ENCODE results near the gene TCHHL1.
A peak's percentile ranks its signal among the peaks of the same experiment; 100 is the strongest.

TCHHL1 gene

DNA sequence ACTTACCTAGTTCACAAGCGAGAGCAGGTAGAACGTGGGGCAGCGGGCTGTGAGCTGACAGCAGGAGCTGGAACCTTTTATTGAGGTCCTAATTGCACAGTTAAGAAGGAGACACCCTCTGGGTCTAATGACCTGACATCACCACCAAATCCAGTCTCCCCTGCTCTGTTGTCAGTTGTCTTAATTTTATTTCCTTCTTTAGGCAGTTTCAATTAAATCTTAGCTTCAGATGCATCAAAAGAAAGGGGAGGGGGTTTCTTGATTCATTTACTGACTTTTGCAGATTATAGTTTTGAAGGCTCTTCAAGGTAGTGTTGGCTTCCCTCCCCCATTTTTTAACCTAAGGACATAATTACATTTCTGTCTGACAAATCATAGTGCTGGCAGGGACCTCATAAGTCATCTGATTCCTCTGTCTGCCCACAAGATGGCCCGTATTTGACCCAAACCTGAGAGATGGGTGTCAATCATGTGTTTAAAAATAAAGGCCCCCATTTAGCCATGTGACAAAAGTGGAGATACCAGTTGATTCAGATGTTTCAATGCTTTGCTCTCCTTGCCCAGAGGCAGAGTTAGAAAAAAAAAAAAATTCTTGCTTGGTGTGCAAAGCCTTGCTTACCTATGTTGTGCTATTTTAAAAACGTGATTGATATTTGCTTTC is at the start of gene TCHHL1:
TCHHL1 (minus strand) TSS at position 51 of the 661 bp plus-strand sequence. CDS start 921 bp downstream, outside the sequence.
- DNase-seq: no peak

- no peak for DNase-seq
These were observed 48.4 kb upstream of the TCHHL1 start for GRCh38 chr1:152137215-152137614.

GRCh38 chr1:152130186-152130585 is 41.3 kb upstream of the TCHHL1 start:
- no peak for DNase-seq

DNA sequence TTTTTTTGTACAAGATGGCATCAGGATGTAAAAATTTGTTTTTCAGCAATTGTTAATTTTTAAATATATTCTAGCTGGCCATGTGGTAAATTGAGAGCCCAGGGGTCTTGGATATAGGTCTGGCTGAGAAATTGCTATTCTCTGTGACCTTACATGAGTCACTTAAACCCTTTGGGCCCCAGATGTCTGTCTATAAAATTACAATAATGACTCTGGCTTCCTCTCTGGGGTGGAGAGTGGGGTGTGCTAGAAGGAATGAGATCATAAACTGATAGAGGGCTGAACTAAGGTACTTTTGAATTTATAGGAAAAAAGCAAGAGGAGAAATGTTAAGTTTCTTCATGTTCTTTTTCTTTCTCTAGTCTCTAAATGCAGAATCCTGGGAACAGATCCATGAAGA is 38.8 kb upstream of the TCHHL1 start:
- no peak for DNase-seq

GRCh38 chr1:152125834-152126443 is 37.1 kb upstream of the TCHHL1 start:
- no peak for DNase-seq

GRCh38 chr1:152118915-152119314 is 30.1 kb upstream of the TCHHL1 start:
- DNase-seq: no peak

- no peak for DNase-seq
These were observed 26.5 kb upstream of the TCHHL1 start, which contains the start of gene TCHH for GRCh38 chr1:152115344-152115743. Gene TCHH (minus strand): TSS chr1:152115444. CDS start chr1:152114080, 1,364 bp downstream.

DNA sequence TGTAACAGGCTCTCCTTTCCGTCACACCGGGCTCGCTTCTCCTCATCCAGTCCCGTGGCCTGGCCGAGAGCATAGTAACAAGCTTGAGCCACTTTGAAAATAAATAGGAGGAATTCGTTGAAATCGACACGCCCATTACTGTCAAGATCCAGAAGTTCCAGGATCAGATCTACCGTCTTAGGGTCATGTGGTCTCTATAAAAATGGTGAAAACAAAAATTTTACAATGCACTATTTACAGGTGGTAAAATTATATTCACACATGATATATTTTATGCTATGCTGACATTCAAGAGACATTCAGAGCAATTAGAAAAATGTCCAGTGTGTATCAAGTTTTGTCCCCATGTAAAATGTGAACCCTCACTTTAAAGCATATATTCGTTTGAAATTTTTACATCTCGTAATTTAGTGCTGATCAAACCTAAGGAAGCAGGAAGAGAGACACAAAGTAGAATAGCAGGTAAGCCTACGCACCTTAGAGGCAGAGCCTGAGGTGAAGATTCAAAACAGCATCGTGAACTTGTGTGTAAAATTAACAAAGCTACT is 24.1 kb upstream of the TCHHL1 start:
- no peak for DNase-seq

- DNase-seq: peak; percentile 73
These were observed 23.4 kb upstream of the TCHHL1 start for GRCh38 chr1:152112101-152112884.

DNA sequence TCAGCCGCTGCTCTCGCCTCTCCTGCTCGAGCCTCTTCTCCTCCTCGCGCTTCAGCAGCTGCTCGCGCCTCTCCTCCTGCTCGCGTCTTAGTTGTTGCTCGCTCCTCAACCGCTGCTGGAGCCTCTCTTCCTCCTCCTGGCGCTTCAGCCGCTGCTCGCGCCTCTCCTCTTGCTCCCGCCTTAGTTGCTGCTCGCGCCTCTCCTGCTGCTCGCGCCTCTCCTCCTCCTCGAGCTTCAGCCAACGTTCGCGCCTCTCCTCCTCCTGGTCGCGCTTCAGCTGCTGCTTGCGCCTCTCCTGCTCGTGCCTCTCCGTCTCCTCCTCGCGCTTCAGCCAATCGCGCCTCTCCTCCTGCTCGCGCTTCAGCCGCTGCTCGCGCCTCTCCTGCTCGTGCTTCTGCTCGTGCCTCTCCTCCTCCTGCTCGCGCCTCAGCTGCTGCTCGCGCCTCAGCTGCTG is 22.7 kb upstream of the TCHHL1 start:
- DNase-seq: peak; percentile 90

DNA sequence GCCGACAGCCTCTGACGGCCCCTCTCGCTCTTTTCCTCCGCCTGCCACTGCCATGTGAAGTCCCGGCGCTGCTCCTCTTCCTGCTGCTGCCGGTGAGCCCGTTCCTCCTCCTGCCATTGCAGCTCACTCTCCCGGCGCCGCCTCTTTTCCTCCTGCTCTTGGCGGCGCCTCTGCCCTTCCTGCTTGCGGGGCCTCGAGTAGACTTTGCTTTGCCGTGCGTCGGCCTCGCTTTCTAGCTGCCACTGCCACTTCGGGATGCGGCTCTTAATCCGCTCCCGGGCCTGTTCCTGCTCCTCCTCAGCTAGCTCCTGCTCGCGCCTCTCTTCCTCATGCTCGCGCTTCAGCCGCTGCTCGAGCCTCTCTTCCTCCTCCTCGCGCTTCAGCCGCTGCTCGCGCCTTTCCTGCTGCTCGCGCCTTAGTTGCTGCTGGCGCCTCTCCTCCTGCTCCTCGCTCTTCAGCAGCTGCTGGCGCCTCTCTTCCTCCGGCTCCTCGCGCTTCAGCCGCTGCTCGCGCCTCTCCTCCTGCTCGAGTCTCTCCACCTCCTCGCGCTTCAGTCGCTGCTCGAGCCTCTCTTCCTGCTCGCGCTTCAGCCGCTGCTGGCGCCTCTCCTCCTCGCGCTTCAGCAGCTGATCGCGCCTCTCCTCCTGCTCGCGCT is 22.1 kb upstream of the TCHHL1 start:
- peak; percentile 89 for DNase-seq

DNA sequence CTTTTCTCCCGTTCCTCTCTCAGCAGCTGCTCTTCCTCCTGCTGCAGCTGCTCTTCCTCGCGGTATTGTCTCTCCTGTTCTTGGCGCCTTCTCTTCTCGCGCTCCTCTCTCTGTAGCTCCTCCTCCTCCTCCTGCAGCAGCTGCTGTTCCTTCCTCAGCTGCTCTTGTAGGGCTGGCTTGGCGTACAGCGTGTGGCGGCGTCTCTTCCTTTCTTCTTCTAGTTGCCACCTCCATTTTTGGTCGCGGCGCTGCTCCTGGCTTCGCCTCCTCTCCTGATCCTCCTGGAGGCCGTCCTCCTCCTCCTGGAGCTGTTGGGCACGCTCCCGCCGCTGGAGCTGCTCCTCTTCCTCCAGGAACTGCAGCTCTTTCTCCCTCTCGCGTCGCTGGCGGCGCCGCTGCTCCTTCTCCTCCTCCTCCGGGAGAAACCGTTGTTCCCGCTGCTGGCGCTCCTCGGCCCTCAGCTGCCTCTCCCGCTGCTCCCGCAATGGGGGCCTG is 21.5 kb upstream of the TCHHL1 start:
- DNase-seq: peak; percentile 90

DNA sequence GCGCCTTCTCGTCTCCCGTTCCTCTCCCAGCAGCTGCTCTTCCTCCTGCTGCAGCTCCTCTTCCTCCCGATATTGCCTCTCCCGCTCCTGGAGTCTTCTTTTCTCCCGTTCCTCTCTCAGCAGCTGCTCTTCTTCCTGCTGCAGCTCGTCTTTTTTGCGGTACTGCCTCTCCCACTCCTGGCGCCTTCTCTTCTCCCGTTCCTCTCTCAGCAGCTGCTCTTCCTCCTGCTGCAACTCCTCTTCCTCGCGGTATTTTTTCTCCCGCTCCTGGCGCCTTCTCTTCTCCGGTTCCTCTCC is 21.1 kb upstream of the TCHHL1 start:
- DNase-seq: peak; percentile 74

DNA sequence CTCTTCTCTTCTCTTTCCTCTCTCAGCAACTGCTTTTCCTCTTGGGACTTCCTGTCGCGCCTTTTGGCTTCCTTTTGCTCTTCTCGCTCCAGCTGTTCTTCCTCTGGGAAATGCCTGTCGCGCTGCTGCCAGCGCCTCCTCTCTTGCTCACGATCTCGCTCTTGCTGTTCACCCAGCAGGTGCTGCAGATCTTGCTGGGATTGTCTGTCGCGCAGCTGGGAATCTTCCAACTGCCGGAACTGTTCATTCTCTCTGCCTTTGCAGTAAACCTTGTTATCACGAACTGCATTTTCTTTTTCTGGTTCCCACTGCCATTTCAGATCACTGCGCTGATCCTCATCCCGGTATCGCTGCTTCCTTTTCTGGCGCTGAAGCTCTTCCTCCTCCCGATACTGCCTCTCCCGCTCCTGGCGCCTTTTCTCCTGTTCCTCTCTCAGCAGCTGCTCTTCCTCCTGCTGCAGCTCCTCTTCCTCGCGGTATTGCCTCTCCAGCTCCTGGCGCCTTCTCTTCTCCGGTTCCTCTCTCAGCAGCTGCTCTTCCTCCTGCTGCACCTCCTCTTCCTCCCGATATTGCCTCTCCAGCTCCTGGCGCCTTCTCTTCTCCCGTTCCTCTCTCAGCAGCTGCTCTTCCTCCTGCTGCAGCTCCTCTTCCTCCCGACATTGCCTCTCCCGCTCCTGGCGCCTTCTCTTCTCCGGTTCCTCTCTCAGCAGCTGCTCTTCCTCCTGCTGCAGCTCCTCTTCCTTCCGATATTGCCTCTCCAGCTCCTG is 20.6 kb upstream of the TCHHL1 start:
- DNase-seq: peak; percentile 85

DNA sequence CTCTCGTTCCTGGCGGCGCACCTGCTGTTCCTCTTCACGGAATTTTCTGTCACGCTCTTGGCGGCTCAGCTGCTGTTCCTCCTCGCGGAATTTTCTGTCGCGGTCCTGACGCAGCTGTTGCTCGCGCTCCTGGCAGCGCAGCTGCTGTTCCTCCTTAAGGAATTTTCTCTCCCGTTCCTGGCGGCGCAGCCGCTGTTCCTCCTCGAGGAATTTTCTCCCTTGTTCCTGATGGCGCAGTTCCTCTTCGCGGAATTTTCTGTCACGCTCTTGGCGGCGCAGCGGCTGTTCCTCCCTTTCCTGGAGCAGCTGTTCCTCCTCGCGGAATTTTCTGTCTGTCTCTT is 20.0 kb upstream of the TCHHL1 start:
- no peak for DNase-seq

- DNase-seq: peak; percentile 94
These were observed 19.4 kb upstream of the TCHHL1 start for GRCh38 chr1:152107984-152108881.

DNA sequence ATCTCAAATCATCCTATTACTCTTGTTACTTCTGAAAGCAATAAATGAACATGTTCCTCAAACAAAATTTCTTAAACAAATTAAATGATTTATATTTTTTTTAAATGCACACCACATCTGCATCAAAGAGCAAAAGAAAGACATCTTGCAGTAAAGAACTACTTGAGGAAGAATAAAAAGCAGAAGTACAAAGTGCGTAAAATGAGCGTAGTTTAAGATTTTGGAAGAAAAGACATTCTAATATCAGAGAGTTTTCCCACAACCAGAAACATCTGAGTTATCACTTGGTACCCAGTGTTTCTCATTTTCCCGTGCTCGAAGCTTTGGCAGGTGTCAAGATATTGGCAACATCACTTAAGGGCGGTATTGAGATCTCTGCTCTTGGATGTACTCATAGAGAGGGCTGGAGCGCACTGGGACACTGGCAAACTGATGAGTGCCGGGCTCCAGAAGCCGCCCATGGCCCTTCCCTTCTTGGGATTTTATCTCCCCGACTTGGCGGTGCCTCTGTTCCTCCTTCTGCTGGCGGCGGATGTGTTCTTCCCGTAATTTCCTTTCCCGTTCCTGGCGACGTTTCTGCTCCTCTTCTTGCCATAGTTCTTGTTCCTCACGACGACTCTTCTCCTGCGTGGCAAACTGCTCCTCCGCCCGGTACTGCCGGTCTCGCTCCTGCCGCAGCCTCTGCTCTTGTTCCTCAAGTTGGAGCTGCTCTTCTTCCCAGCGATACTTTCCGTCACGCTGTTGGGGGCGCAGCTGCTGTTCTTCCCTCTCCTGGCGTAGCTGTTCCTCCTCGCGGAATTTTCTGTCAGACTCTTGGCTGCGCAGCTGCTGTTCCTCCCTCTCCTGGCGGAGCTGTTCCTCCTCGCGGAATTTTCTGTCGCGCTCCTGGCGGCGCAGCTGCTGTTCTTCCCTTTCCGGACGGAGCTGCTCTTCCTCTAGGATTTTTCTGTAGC is 18.4 kb upstream of the TCHHL1 start:
- DNase-seq: no peak

DNA sequence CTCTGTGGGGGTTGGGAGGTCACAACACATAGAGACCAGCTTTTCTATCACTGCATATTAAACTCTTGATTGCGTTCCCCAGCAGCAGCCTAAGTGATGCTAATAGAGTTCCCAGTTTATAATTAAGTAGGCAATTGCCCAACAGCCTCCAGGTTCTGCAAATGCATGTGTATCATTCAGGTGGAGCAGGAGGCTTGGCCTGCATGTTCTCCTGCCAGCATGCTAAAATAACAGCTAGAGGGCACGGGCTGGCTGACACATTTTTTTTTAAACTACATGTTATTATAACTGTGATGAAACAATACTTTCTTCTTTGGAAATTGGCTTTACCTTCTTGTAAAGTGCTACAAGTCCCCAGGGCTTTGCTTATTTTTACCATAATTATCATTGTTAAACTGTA is 16.0 kb upstream of the TCHHL1 start:
- DNase-seq: no peak

- no peak for DNase-seq
These were observed 8.1 kb upstream of the TCHHL1 start for GRCh38 chr1:152096931-152097330.

DNA sequence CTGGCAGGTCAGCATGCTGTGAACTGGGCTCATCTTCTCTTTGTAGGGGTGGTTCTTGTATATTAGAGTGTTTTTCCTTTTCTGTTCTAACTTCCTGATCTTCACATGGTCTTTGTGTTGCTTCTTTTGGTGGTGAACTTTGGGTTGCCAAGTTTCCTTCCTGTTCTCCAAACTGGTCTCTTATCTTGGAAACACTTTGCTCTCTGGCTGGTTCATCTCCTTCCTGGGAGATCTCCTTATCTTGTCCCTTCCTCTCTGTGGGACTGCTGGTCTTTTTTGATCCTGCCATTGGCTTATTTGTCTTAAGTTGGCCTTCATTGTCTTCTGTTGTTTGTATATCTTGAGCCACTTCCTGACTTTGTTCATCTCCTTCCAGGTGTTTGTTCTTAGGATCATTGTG is 2.1 kb downstream of the TCHHL1 start:
- DNase-seq: no peak

Data from DMS53 (cell line).